ENCODE data around the gene DCAF17.
"Not testable (repeated sequence)": the region's sequence is repeated elsewhere in the genome, so short reads cannot be mapped to it uniquely, and the experiment has no call there.

The DCAF17 gene

GRCh38 chr2:171452773-171453172, 18.7 kb downstream of the DCAF17 start:
- no peak for DNase-seq (ENCODE audit: low read depth in 2 of 2)

- no peak for DNase-seq (ENCODE audit: low read depth in 2 of 2)
Observed at GRCh38 chr2:171459498-171459897, 25.5 kb downstream of the DCAF17 start.

DNA sequence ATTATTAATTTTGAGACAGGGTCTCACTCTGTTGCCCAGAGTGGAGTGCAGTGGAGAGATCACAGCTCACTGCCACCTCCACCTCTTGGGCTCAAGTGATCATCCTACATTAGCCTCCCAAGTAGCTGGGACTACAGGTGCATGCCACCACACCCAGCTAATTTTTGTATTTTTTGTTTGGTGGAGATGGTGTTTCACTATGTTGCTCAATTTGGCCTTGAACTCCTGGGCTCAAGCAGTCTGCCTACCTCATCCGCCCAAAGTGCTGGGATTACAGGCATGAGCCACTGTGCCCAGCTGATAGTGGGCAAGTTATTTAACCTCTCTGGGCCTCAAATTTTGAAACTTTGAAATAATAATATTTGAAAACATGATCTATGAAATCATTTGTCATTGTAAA, 26.5 kb downstream of the DCAF17 start:
- DNase-seq (ENCODE audit: low read depth in 2 of 2): no peak

DNA sequence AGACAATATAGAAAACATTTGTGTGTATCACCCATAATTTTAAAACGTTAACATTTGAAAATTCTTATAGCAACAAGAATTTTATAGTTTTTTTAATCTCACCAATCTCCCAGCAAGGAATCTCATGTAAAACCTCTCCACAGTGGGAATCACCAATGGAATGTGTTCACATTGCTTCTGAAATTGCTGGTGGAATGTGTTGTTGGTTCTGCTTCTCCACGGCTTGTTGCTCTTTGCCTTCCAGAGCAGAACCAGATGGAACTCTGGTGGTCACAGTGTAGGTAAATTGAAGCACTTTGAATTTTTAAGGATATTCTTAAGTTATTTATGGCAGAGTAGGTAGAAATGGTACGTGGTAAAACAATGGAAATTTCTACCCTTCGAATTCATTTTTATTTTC, 35.1 kb downstream of the DCAF17 start:
- no peak for DNase-seq (ENCODE audit: low read depth in 2 of 2)

DNA sequence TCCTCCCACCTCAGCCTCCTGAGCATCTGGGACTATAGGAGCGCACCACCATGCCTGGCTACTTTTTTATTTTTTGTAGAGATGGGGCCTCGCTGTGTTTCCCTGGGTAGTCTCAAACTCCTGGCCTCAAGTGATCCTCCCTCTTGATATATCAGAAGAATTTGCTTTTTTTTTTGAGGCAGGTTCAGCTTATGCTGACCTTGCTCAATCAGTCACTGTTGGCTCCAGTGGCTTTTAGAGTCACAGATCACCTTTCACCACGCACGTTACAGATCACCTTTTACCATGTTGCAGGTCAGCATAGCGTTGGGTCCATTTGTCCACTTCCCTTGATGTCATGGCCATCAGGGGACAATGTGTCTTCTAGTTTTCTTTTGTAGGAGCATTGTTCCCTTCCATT, 36.1 kb downstream of the DCAF17 start:
- DNase-seq (ENCODE audit: low read depth in 2 of 2): no peak

- no peak for DNase-seq (ENCODE audit: low read depth in 2 of 2)
Observed at GRCh38 chr2:171475979-171476378, 42.0 kb downstream of the DCAF17 start.

DNA sequence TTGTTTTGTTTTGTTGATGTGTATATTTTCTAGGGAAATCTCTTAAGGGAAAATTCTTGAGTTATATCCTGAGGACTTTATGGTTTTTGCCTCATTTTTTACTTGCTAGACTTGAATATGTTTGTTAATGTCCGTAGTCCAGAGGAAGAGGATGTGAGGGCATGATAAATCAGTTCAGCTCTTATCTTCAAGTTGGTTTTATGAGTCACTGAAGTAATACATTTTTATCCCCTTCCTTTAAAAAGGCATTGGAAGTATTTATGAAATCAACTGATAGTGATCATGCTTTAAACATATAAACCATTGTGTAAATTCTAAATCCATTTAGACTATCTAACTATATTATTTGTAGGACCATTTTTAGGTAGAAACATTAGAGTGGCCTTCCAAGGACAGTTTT, 44.3 kb downstream of the DCAF17 start:
- no peak for DNase-seq (ENCODE audit: low read depth in 2 of 2)

GRCh38 chr2:171479154-171479814, 45.3 kb downstream of the DCAF17 start:
- no peak for DNase-seq (ENCODE audit: low read depth in 2 of 2)

DNA sequence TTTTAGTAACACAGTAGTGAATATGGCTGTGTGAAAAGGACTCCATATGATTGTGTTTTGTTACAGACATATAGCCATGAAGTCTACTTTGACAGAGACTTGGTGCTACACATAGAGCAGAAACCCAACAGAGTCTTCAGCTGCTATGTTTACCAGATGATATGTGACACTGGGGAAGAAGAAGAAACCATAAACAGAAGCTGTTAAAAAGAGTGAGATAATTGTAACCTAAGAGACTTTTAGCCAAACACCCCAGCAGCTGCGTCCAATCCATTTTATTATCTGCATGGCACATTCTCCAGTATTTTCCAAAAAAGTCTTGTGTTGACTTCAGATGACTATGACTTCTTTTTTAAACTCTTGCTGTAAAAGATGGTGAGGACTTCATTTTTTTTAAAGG, 46.9 kb downstream of the DCAF17 start:
- DNase-seq (ENCODE audit: low read depth in 2 of 2): no peak

DNA sequence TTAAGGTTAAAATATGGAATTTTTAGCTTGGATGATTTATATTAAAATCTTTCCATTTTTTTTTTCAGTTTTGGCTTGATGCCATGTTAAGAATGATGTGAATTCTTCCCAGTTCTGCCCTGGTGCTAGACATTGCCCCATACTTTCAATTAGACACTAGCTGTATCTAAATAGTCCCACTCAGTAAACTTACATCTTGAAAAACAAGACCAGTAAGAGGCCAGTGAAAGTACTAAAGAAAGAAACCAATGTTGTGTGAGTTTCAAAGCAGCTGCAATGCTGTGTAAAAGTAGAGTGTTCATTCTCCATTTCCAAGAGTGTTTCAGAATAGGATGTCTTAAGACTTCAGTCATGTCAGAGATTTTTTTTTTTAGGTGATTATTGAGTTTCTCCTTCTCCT, 48.3 kb downstream of the DCAF17 start:
- no peak for DNase-seq (ENCODE audit: low read depth in 2 of 2)

DNA sequence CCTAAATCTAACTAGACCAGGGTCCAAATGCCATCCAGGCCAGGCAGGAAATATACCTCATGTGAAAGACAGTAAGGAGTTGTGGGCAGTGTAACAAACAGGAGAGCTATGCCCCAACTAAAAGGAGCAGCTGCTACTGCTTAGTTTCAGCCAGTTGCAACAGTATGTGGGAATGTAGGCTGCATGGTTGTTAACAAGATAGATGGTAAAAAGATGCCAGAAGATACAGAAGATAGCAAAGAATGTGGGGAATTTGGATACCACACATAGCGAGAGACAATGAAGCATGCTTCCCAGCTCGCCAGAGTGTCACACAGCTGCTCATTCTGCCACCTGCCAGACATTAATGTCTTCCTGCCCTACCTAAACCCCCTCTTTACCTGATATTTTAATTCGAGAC, 48.9 kb downstream of the DCAF17 start:
- DNase-seq (ENCODE audit: low read depth in 2 of 2): no peak

GRCh38 chr2:171483793-171484192, 49.8 kb downstream of the DCAF17 start:
- no peak for DNase-seq (ENCODE audit: low read depth in 2 of 2)

GRCh38 chr2:171485116-171485515, 51.1 kb downstream of the DCAF17 start:
- DNase-seq (ENCODE audit: low read depth in 2 of 2): no peak

DNA sequence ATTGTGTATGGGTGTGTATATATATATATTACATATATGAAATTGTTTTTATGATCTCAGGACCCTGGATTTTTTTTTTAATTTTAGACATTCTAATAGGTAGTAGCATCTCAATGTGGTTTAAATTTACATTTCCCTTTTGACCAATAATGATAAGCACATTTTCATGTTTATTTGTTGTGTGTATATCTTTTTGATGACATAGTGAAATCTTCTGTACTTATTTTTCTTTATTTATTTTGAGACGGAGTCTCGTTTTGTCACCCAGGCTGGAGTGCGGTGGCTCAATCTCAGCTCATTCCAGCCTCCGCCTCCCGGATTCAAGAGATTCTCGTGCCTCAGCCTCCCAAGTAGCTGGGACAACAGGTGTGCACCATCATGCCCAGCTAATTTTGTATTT, 53.2 kb downstream of the DCAF17 start:
- no peak for DNase-seq (ENCODE audit: low read depth in 2 of 2)

DNA sequence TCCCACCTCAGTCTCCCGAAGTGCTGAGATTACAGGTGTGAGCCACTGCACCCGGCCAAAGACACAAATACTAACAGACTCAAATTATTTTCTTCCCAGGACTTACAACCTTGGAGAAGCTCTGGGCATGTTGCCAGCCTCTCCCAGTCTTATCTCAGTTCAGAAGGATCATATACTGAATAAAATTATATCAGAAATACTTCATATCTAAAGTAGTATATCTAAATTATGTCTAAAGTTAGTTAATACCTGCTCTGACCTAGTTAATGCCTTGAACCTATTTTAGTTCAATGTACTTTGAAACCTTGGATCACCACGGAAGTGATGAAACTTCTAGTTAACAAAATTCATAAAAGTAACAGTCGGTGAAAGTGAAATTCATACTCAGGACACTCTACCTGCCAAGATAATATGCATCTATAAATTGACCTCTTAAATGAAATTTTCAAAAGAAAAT, 53.8 kb downstream of the DCAF17 start:
- DNase-seq (ENCODE audit: low read depth in 2 of 2): no peak

GRCh38 chr2:171490577-171490976, 56.6 kb downstream of the DCAF17 start:
- no peak for DNase-seq (ENCODE audit: low read depth in 2 of 2)

GRCh38 chr2:171491292-171491691, 57.3 kb downstream of the DCAF17 start:
- no peak for DNase-seq (ENCODE audit: low read depth in 2 of 2)

- no peak for DNase-seq (ENCODE audit: low read depth in 2 of 2)
Observed at GRCh38 chr2:171492664-171493063, 58.6 kb downstream of the DCAF17 start.

GRCh38 chr2:171497664-171498063, 63.6 kb downstream of the DCAF17 start:
- not testable (repeated sequence) for DNase-seq (ENCODE audit: low read depth in 2 of 2)

DNA sequence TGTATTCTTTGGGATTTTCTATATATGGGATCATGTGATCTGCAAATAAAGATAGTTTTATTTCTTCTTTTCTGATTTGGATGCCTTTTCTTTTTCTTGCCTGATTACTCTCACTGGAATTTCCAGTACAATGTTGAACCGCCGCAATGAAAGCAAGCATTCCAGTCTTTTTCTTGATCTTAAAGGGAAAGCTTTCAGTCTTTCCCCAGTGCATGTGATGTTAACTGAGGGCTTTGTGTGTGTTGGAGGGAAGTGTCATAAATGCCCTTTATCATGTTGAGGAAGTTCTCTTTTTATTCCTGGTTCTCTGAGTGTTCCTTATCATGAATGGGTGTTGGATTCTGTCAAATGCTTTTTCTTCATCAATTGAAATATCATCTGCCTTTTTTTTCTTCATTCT, 71.3 kb downstream of the DCAF17 start:
- DNase-seq (ENCODE audit: low read depth in 2 of 2): no peak

GRCh38 chr2:171509945-171510731, 76.1 kb downstream of the DCAF17 start:
- DNase-seq (ENCODE audit: low read depth in 2 of 2): no peak

GRCh38 chr2:171512014-171512413, 78.0 kb downstream of the DCAF17 start:
- DNase-seq (ENCODE audit: low read depth in 2 of 2): no peak

- DNase-seq (ENCODE audit: low read depth in 2 of 2): no peak
Observed at GRCh38 chr2:171512683-171513195, 78.7 kb downstream of the DCAF17 start.
